GM18907 (cell line): ENCODE data around the gene TIMM29.

ENCODE experiments used
- ATAC-seq: cut with Tn5 transposase; IDR thresholded peaks from one replicate; pipeline ENCODE4 v1.9.1; 2021; ENCODE audit warnings: mild to moderate bottlenecking, moderate library complexity; ENCODE audit not compliant: unreplicated experiment

The TIMM29 gene

DNA sequence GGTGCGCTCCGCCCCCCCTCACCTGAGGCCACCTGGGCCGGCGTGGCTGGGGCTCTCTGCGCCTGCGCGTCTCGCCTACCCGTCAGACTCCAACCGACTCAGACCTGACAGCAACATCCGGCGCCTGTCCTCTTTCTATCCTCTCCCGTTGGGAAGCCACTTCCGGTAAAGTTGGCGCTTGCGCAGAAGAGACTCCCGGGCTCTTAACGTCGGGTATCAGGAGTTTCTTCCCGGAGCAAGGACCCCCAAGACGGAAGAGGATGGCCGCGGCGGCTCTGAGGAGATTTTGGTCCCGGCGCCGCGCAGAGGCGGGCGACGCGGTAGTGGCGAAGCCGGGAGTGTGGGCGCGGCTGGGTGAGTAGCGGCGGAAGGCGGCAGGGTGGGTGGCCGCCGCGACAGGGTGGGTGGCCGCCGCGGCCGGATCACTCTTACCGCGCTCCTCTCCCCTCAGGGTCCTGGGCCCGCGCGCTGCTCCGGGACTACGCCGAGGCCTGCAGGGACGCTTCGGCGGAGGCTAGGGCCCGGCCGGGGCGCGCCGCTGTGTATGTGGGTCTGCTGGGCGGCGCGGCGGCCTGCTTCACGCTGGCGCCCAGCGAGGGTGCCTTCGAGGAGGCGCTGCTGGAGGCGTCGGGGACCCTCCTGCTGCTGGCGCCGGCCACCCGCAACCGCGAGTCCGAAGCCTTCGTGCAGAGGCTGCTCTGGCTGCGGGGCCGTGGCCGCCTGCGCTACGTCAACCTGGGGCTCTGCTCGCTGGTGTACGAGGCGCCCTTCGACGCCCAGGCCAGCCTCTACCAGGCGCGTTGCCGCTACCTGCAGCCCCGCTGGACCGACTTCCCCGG, at the start of gene TIMM29, which contains the start of gene YIPF2:
Gene TIMM29 (plus strand): TSS at position 249 of the 839 bp plus-strand sequence. CDS start 12 bp downstream, at position 261.
Gene YIPF2 (minus strand): TSS at position 77 of the 839 bp plus-strand sequence. CDS start 229 bp downstream, outside the sequence.
- ATAC-seq = peak; percentile 62

- no peak for ATAC-seq
These were observed 47.1 kb upstream of the TIMM29 start for GRCh38 chr19:10881403-10882107.

- no peak for ATAC-seq
These were observed 46.5 kb upstream of the TIMM29 start for GRCh38 chr19:10882108-10882457.

DNA sequence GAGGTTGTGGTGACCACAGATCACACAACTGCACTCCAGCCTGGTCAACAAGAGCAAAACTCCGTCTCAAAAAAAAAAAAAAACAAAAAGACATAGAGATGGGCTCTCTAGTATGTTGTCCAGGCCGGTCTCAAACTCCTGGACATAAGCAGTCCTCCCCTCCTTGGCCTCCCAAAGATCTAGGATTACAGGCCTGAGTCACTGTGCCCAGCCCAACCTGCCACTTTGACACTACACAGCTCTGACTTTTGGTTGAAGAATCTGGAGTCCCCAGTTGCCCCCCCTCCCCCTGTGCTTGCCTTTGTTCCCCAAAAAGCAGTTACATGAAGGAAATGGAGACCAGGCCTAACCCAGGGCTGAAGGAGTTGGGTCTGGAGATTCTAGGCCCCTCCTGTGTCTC, 44.3 kb upstream of the TIMM29 start:
- ATAC-seq = no peak

DNA sequence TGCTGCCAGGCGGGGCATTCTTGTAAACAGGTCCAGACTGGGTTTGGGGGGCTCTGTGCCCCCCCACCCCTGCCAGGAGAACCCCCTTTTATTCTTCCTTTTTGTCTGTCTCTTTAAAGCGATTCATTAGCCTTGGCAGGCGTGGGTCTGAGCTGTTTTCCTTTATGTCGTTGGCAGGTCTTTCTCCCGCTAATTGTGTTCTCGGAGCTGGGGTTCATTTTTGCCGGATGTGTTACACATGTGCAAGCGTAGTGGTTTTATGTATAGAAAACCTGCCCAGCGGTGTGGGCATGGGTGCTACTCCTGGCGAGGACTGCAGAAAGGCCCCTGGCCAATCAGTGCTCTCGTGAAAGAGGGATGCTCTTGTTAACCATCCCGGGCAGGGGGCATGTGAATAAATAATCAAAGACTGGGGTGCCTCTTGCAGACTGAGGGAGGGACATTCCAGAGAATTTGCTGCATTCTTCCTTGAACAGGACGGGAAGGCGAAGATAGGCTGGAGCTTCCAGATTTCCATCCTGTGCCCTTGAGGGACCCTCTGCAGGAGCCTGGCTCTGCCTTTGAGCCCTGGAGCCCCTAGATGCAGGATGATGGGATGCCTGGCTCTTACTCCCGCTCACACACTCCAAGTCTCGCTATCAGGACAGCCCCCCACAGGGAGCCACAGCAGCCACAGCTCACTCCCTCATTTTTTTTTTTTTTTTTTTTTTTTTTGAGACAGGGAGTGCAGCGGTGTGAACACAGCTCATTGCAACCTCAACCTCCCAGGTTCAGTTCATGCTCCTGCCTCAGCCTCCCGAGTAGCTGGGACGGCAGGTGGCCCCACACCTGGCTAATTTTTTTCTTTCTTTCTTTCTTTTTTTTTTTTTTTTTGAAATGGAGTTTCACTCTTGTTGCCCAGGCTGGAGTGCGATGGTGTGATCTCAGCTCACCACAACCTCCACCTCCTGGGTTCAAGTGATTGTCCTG, 43.1 kb upstream of the TIMM29 start:
- no peak for ATAC-seq

DNA sequence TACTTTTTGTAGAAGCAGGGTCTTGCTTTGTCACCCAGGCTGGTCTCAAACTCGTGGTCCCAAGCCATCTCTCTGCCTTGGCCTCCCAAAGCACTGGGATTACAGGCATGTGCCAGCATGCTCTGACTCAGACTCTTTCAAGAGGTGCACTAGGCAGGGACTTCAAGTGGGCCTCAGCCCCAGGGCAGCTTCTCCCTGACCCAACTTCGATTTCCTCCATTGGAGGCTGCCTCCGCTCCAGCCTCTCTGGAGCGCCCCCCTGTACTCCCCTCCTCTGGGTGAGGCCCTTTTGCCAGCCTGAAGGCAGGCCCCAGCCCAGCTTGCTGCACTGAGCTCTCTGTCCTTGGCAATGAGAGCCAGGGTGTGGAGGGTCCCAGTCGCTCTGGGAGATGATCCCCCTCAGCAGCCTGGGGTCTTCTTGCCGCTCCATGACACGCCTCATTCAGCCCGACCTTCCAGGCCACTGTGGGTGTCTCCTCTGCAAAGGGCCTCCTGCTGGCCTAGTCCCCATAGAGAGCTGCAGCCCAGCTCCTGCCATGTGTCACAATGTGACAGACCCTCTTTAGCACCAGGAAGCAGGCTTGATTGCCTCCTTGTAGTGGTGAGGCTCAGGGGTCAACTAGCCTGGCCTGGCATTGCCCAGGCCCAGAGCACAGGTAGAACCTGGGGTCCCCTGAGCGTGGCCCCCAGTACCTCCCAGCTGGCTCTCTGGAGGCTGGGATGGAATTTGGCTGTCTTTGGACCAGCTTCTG, 40.8 kb upstream of the TIMM29 start:
- ATAC-seq = no peak

DNA sequence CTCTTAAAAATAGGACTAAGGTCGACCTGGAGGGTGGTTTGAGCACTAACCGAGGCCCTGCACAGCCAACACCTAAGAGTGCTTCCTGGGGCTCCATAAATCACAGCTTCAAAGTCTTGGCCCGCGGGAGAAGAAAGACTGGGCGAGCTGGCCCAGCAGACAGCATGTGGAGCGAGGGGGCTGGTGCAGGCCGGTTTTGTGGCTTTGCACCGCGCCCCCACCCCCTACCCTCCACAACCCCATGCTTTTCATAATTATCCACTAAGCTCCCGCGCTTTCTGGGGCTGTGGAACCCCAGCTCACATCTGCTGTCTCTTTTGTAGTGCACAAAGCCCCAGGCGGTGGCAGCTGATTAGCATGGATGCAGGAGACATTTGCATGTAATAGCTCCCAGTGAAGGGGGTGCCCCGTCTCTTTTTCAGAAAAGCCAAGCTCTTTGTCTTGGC, 40.2 kb upstream of the TIMM29 start:
- no peak for ATAC-seq

DNA sequence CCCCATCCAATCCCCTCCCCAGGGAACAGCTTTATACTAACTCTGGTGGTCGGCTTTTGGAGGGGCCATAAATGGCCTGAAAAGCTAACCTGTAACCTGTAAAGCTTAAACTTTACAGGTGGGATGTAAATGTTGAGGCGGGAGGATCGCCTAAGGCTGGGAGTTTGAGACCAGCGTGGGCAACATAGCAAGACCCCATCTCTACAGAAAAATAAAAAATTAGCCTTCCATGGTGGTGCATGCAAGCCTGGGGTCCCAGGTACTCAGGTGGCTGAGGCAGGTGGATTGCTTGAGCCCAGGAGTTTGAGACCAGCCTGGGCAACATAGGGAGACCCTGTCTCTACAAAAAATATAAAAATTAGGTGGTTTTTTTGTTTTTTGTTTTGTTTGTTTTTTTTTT, 38.7 kb upstream of the TIMM29 start:
- ATAC-seq = no peak

DNA sequence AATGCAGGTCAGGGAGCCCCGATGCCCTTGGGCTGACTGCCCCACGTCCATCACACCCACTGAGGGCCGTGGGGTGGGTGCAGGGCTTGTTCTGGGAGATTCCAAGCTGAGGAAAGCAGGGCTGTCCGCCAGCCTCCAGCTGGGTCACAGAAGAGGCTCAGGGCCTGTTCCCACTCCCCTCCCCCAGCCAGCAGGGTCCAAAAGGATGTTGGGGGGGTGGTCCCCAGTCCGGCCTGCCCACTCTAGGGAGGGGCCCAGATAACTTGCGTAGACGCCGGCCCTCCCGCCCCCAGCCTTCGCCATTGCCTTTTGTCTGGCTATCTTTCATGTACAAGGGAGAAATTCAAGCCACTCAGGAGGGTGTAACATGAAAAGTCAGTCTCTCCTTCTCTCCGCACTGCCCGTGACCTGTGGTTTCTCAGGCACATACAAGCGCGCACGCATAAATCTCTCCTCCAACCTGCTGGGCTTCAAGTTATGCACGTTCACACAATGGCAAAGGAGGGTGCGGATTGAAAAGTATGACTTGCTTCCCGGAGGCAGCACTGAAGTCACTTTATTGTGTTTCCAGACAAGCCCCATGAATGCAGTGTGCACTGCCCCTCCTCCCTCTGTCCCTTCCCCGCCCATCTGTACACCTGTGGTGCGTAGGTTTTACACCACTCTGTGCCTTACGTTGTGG, 37.1 kb upstream of the TIMM29 start:
- no peak for ATAC-seq

- no peak for ATAC-seq
These were observed 36.4 kb upstream of the TIMM29 start for GRCh38 chr19:10892256-10892655.

DNA sequence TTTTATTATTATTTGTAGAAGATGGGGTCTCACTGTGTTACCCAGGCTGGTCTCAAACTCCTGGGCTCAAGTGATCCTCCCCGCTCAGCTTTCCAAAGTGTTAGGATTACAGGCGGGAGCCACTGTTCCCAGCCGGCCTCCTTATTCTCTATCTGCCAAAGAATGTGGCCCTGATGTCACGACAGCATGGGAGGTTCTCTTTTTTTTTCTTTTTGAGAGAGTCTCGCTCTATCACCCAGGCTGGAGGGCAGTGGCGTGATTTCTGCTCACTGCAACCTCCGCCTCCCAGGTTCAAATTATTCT, 33.7 kb upstream of the TIMM29 start:
- ATAC-seq = no peak

- ATAC-seq = no peak
These were observed 33.2 kb upstream of the TIMM29 start for GRCh38 chr19:10895363-10895762.

- ATAC-seq = no peak
These were observed 32.7 kb upstream of the TIMM29 start for GRCh38 chr19:10895920-10896319.

DNA sequence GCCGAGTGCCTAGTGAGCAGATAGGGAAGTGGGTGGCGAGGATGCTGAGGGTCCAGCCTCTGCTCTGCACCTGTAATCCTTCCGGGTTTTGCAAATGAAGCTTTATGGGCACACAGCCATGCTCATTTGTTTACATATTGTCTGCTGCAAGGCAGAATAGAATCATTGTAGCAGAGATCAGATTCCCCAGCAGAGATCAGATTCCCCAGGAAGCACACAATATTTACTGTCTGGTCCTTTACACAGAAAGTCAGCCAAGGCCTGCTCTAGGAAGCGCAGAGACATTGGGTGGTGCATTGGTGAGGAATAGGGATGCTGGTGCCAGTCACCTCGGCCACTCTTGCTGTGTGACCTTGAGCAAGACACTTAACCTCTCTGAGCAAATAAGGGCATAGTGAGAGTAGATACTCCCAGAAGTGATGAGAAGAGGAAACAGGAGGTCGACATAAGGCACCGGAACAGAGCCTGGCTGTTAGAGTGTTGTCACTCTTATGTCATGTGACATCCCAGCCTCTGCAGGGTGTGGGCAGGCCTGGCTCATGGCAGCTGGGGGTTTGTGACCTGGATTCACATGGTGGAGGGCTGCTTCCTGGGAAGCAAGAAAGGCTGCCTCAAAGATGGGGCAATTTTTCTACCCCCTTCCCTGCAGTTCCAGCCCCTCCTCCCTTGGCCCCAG, 31.6 kb upstream of the TIMM29 start:
- ATAC-seq = no peak

- ATAC-seq = no peak
These were observed 30.0 kb upstream of the TIMM29 start for GRCh38 chr19:10898633-10899032.

DNA sequence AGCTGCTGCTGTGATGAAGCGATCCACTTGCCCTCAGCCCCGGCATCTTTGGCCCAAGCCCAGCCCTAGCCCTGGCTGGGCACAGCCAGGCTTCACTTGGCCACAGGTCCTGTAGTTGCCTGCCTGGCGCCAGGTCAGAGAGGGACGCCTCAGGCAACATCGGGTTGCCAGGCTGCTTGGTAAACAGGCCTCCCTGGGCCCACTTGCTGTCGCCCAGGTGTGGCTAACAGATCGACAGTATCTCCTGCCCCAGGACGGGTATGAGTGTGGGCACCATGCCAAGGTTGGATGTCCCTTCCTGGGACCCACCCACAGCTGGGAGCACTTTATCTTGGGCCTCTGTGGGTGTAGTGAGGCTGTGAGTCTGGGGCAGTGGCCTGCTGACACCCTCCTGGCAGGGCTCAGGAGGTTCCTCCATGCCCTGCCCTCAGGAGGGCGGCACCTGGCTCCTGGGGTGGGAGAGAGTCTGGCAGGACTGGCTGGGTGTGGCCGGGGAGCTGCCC, 29.4 kb upstream of the TIMM29 start:
- ATAC-seq = no peak

DNA sequence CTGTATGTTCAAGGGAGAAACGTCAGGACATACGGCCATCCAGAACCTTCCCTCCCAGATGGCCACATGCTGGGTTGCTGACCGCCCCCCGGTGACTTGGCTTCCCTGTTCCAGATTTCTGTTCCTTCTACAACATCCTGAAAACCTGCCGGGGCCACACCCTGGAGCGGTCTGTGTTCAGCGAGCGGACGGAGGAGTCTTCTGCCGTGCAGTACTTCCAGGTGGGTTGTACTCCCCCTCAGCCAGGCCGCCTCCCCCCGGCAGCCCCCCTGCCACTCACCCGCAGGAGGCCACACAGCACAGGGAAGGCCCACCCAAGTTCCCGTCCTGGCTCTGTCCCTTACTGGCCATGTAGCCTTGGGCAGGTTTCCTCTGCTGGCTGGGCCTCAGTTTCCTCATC, 20.7 kb upstream of the TIMM29 start:
- ATAC-seq = no peak

DNA sequence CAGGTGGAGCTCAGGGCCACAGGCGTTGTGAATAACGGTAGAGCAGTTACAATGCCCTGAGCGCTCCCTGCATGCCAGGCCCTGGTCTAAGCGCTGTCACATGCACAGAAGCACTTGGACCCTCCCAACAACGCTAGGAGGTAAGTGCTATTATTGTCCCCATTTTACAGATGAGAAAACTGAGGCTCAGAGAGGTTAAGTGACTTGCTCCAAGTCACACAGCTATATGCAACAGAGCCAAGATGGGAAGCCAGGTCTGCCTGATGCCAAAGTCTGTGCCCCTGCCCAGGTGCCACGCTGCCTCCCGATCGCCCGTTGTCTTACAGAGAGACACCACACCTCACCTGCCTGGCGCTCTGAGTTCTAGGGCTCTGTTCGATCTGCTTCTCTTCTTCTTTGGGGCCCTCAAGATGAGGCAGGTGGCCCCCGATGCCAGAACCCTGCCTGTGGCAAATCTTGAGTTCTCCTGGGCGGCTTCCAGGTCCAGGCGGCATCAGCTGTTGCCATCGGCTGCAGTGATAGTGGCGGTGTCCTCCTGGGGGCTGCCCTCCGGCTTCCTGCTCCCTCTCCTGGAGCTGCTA, 20.1 kb upstream of the TIMM29 start:
- ATAC-seq = no peak
